Stimulated activated naive CD4-positive, alpha-beta T cell (primary cell): ENCODE results near the gene RAP1GAP.
"Not testable (repeated sequence)": the region's sequence is repeated elsewhere in the genome, so short reads cannot be mapped to it uniquely, and the experiment has no call there.

Experiments
- DNase-seq, 6 experiments: peaks; one replicate each; lab custom pipeline; 2025; lab: John Stamatoyannopoulos, UW

Gene RAP1GAP

GRCh38 chr1:21644348-21644747, 24.8 kb downstream of the RAP1GAP start:
- no peak for DNase-seq

- DNase-seq = no peak
Observed at GRCh38 chr1:21643624-21644023, 25.5 kb downstream of the RAP1GAP start.

GRCh38 chr1:21641967-21642739, 27.0 kb downstream of the RAP1GAP start:
- DNase-seq = no peak

GRCh38 chr1:21641537-21641936, 27.6 kb downstream of the RAP1GAP start:
- DNase-seq = no peak

GRCh38 chr1:21641076-21641475, 28.1 kb downstream of the RAP1GAP start:
- DNase-seq = no peak

GRCh38 chr1:21640653-21641052, 28.5 kb downstream of the RAP1GAP start:
- no peak for DNase-seq

- no peak for DNase-seq
Observed at GRCh38 chr1:21639594-21640041, 29.5 kb downstream of the RAP1GAP start.

- no peak for DNase-seq
Observed at GRCh38 chr1:21638531-21639341, 30.4 kb downstream of the RAP1GAP start.

GRCh38 chr1:21637514-21637913, 31.6 kb downstream of the RAP1GAP start:
- no peak for DNase-seq

- DNase-seq = no peak
Observed at GRCh38 chr1:21636029-21636428, 33.1 kb downstream of the RAP1GAP start.

GRCh38 chr1:21634806-21635535, 34.2 kb downstream of the RAP1GAP start:
- DNase-seq = no peak

GRCh38 chr1:21633992-21634805, 35.0 kb downstream of the RAP1GAP start:
- no peak for DNase-seq

- no peak for DNase-seq
Observed at GRCh38 chr1:21633141-21633755, 35.9 kb downstream of the RAP1GAP start.

GRCh38 chr1:21631944-21632887, 36.9 kb downstream of the RAP1GAP start:
- no peak for DNase-seq

- not testable (repeated sequence) for DNase-seq
Observed at GRCh38 chr1:21631590-21631943, 37.6 kb downstream of the RAP1GAP start.

GRCh38 chr1:21630571-21631343, 38.4 kb downstream of the RAP1GAP start:
- no peak for DNase-seq

- DNase-seq = no peak
Observed at GRCh38 chr1:21629971-21630370, 39.2 kb downstream of the RAP1GAP start.

- DNase-seq = no peak
Observed at GRCh38 chr1:21628798-21629393, 40.3 kb downstream of the RAP1GAP start.

- no peak for DNase-seq
Observed at GRCh38 chr1:21626921-21627339, 42.2 kb downstream of the RAP1GAP start.
